Ovary (tissue), 9 donors: Measurements from ENCODE around the gene C3. TPM values are rescaled to one million over a fixed set of nuclear protein-coding genes. Genes with fewer than 3 reads are reported as not detected.
A peak's percentile ranks its signal among the peaks of the same experiment; 100 is the strongest.

Source experiments
- DNase-seq, 5 donors: peaks; one replicate each; pipeline ENCODE4 v3.0.0-alpha.2; 2019 to 2020
- H3K27ac ChIP-seq, 2 donors: fragments of 200-600 bp; one replicate each; pipeline versions ENCODE4 v1.5.1 to v1.8.0; 2019 to 2022
- H3K27me3 ChIP-seq: fragments of 200-600 bp; one replicate; pipeline ENCODE4 v1.8.0; 2022
- H3K36me3 ChIP-seq: fragments of 200-600 bp; sonication (generic); one replicate; pipeline ENCODE4 v1.5.1; 2019
- H3K4me1 ChIP-seq: one replicate; pipeline ENCODE4 v1.8.1; 2013; ENCODE audit warnings: mild to moderate bottlenecking, moderate library complexity; ENCODE audit not compliant: insufficient read depth
- H3K4me3 ChIP-seq: fragments of 200-600 bp; sonication (generic); one replicate; pipeline ENCODE4 v1.5.1; 2017
- H3K9me3 ChIP-seq, 2 donors: fragments of 200-600 bp in 1 of 2; sonication (generic) in 1 of 2; one replicate each; pipeline versions ENCODE4 v1.5.1 to v1.8.1; 2013 to 2019; ENCODE audit warnings: mild to moderate bottlenecking in 1 of 2, moderate library complexity in 1 of 2
- EP300 ChIP-seq: sonication (generic); formaldehyde crosslinking; IDR thresholded peaks from one replicate; pipeline ENCODE4 v1.6.1; 2017; ENCODE audit warnings: antibody characterized with exemption
- POLR2A ChIP-seq: fragments of 450-650 bp; IDR thresholded peaks from one replicate; pipeline ENCODE4 v1.6.1; 2017; ENCODE audit warnings: antibody characterized with exemption, mild to moderate bottlenecking, moderate library complexity
- WGBS, 3 donors: extraction: QIAGEN DNeasy Blood & Tissue Kit in 1 of 3; methylation state at CpG; one replicate each; pipeline versions ENCODE4 v1.1.5 to v1.1.7; 2013 to 2017; 5-methylcytosine and 5-hydroxymethylcytosine counted together
- intact Hi-C, 4 donors: fragments of 100-400 bp; cut with DNase I; formaldehyde crosslinking; loops; one replicate each; pipeline versions ENCODE4 v1.11.0 to v1.15.1; 2022 to 2023
- polyA plus RNA-seq, 2 donors: library from polyadenylated mRNA; stranded (reverse); fragments of 200-250 nt in 1 of 2; fragments of 350-450 nt in 1 of 2; fragmentation: Illumina TruSeq in 1 of 2; extraction: RNeasy Lipid Tissue Mini Kit (QIAGEN cat#74804) in 1 of 2; gene quantifications; one replicate each; pipeline ENCODE4 v1.2.3, GENCODE V29; 2013 to 2014
- total RNA-seq, 7 donors: library from RNA; depleted of rRNA in 2 of 7; stranded (reverse); fragments of >200 nt in 2 of 7; fragmentation: NEBNext Ultra II Directional in 3 of 7; extraction: Animal tissue kit (Norgen Biotek cat#: 25700) in 3 of 7; gene quantifications; one replicate each; pipeline versions ENCODE4 v1.1.0 to v1.2.4, GENCODE V29; 2016 to 2023
- TF ChIP-seq, protein P1 (sequence below), 3 donors: fragments of 450-650 bp in 2 of 3; fragments of 200-600 bp in 1 of 3; IDR thresholded peaks; one replicate each; pipeline versions ENCODE4 v1.5.1 to v1.8.0; 2016 to 2022; ENCODE audit warnings: antibody characterized with exemption in 3 of 3, mild to moderate bottlenecking in 1 of 3
- donor health status: DM: no; HTN: no; CAD: no; lungs with moderate emphysema.
- donor health status: DM: no; HTN: no; CAD: no.
- donor health status: Bipolar disorder and iron deficiency.
- donor health status: DM: yes; HTN: yes; CAD: no.
- donor health status: DM: no; HTN: no; CAD: no.
- donor health status: DM: yes; HTN: yes; CAD: no.

Gene C3
- total and polyA plus RNA-seq, 9 donors, result 130 to 3,887 (median 1,173) TPM

DNA sequence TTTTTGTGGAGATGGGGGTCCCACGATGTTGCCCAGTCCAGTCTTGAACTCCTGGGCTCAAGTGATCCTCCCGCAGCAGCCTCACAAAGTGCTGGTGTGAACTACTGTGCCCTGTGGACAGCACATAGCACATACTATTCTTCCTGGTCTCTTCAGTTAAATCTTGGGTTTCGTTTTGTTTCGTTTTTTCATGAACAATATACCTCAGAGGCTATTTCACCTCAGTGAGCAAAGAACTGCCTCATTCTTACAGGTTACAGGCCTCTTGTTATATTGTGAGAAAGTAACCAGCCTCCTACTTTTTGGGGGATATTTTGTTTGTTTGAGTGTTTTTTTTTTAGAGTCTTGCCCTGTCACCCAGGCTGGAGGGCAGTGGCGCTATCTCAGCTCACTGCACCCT, 1.3 kb upstream of the C3 start:
- TF ChIP-seq POLR2A, result no peak
- TF ChIP-seq EP300, result no peak
- TF ChIP-seq, protein P1, sequence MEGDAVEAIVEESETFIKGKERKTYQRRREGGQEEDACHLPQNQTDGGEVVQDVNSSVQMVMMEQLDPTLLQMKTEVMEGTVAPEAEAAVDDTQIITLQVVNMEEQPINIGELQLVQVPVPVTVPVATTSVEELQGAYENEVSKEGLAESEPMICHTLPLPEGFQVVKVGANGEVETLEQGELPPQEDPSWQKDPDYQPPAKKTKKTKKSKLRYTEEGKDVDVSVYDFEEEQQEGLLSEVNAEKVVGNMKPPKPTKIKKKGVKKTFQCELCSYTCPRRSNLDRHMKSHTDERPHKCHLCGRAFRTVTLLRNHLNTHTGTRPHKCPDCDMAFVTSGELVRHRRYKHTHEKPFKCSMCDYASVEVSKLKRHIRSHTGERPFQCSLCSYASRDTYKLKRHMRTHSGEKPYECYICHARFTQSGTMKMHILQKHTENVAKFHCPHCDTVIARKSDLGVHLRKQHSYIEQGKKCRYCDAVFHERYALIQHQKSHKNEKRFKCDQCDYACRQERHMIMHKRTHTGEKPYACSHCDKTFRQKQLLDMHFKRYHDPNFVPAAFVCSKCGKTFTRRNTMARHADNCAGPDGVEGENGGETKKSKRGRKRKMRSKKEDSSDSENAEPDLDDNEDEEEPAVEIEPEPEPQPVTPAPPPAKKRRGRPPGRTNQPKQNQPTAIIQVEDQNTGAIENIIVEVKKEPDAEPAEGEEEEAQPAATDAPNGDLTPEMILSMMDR (IDR thresholded peaks at IDR 0.05), result no peak
- no peaks in the 10 kb centered on the region for H3K36me3 ChIP-seq
- no peak overlapping the region for H3K27ac ChIP-seq
- no peaks in the 10 kb centered on the region for H3K27me3 ChIP-seq
- 74 to 76% (median 75%) methylated on average over 5 of the region's 5 CpGs for WGBS, 3 donors
- H3K9me3 ChIP-seq, result no peaks in the 10 kb centered on the region
- DNase-seq, result no peak
- intact Hi-C loops, result no loop called here
- no peak overlapping the region for H3K4me3 ChIP-seq
- H3K4me1 ChIP-seq, result peaks cover 5% of the 10 kb centered on the region

DNA sequence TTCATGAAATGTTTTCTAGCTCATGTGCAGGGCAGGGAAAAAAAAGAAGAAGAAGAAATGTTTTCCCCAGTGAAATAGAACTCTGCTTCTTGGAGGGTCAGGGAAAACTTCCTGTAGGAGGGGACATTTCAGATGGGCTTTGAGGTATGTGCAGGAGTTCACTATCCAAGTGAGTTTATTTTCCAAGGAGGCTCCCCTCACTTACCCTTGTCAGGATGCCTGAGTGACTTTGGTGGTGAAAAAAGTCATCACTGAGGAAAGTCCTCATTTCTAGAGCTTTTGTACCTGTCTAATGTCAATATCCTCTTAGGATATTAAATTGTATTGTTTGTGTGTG, 656 bp upstream of the C3 start:
- Histone ChIP-seq H3K4me3 (no peak overlapping the region), H3K9me3 (no peaks in the 10 kb centered on the region), H3K36me3 (no peaks in the 10 kb centered on the region), H3K27me3 (no peaks in the 10 kb centered on the region), H3K27ac (peak overlapping the region in 1 of 2 donors; percentile 55), H3K4me1 (peaks cover 5% of the 10 kb centered on the region)
- intact Hi-C loops, result no loop called here
- TF ChIP-seq EP300, result no peak
- TF ChIP-seq POLR2A, result no peak
- TF ChIP-seq, protein P1 (IDR thresholded peaks at IDR 0.05), result no peak
- no peak for DNase-seq

DNA sequence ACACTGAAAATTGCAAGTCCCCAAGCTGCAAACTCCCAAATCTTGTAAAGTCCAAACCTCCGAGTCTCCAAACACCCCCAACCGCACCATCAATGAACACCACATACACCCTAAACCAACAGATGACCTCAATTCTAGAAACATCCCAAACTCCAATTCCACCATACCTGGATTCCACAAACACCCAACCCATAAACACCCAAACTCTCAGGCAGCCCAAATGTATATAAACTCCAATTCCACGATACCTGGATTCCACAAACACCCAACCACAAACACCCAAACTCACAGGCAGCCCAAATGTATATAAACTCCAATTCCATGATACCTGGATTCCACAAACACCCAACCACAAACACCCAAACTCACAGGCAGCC, 470 bp downstream of the C3 start:
- no peaks in the 10 kb centered on the region for H3K27me3 ChIP-seq
- H3K4me1 ChIP-seq, result peaks cover 3% of the 10 kb centered on the region
- H3K36me3 ChIP-seq, result no peaks in the 10 kb centered on the region
- H3K9me3 ChIP-seq, result no peaks in the 10 kb centered on the region
- intact Hi-C loops, result no loop called here
- peak in 1 of 5 donors; percentile 2 for DNase-seq
- peak overlapping the region; percentile 21 for H3K4me3 ChIP-seq
- TF ChIP-seq POLR2A (no peak), EP300 (no peak)
- TF ChIP-seq, protein P1 (IDR thresholded peaks at IDR 0.05), result no peak
- peak overlapping the region in 1 of 2 donors; percentile 55 for H3K27ac ChIP-seq
- 79 to 90% (median 87%) methylated on average over 3 of the region's 3 CpGs for WGBS, 3 donors

DNA sequence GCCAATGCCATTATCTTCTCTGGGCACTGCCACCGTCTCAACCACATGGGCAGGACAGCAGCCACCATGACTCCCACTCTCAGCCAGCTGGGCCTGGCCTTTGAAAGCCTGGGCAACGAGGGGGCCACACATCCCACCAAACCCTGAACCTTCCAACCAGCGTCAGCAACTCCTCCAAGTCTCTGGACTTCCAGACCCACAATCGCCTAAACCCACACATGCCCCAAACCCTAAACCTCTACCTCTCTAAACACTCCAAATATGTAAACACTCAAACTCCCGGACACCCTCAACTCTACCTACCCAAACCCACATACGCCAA, 949 bp downstream of the C3 start:
- TF ChIP-seq POLR2A (no peak), EP300 (no peak)
- TF ChIP-seq, protein P1 (IDR thresholded peaks at IDR 0.05), result no peak
- Histone ChIP-seq H3K4me1 (peaks cover 3% of the 10 kb centered on the region), H3K27ac (peak overlapping the region in 1 of 2 donors; percentile 12), H3K36me3 (no peaks in the 10 kb centered on the region), H3K27me3 (no peaks in the 10 kb centered on the region), H3K9me3 (no peaks in the 10 kb centered on the region), H3K4me3 (peak overlapping the region; percentile 21)
- no peak for DNase-seq
- 68 to 82% (median 70%) methylated on average over 6 of the region's 6 CpGs for WGBS, 3 donors
- intact Hi-C loops, result no loop called here
